Measurements from ENCODE around the gene MRPL36. TPM values are rescaled to one million over a fixed set of nuclear protein-coding genes. Genes with fewer than 3 reads are reported as not detected.
A peak's percentile ranks its signal among the peaks of the same experiment; 100 is the strongest.
"Not testable (repeated sequence)": the region's sequence is repeated elsewhere in the genome, so short reads cannot be mapped to it uniquely, and the experiment has no call there.

MRPL36 gene
- total RNA-seq, 2 donors from 2014 or later, result 48.1 to 52.2 TPM

- H3K27ac Mint-ChIP-seq, result peak overlapping the region; percentile 31
- H3K27me3 Mint-ChIP-seq (ENCODE audit: low read depth), result no peaks in the 10 kb centered on the region
Measured at GRCh38 chr5:1794901-1795290, 4.7 kb downstream of the MRPL36 start.

DNA sequence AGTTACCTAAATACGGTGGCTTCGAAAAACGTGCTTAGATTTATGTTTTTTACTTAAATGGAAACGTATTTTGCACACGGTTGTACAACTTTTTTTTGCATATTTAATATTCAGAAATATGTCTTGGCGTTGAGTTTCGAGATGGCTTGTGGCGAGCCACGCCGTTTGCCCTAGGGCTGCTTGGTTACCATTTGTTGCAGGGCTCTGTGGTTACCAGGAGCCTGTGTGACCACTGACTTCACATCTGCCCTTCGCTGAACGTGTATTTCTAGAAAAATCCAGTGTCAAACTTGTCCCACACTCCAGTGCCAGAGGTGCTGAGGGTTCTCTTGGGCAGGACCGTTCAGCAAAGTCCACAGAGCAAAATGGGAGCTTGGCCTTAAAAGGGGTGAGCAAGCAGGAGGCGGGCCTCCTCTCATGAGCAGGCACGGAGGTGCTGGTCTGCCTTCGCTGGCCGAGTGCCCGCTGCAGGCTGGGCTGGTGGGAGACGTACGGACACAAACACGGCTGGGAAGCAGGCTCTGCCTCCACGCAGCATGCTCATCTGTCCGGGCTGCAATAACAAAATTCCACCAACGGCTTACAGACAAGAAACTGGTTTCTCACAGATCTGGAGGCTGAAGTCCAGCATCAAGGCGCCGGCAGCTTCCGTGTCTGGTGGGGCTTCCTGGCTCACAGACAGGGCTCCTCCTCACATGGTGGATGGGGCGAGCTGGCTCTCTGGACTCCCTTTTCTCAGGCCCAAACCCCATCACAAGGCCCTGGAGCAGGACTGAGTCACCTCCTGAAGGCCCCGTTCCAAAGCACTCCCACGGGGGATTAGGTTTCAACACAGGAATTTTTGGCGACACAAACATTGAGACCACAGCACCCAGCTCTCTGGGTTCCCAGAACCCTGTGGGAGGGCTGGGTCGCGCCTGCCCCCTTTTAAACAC, 5.4 kb downstream of the MRPL36 start:
- H3K27me3 Mint-ChIP-seq (ENCODE audit: low read depth), result no peaks in the 10 kb centered on the region
- peaks cover 88% of the 10 kb centered on the region for H3K4me1 Mint-ChIP-seq (ENCODE audit: low read depth)
- H3K4me3 Mint-ChIP-seq, result peak overlapping the region; percentile 85 to 94
- no peaks in the 10 kb centered on the region for H3K9me3 Mint-ChIP-seq
- peak overlapping the region; percentile 97 for H3K27ac Mint-ChIP-seq
- DNase-seq (no peak), ATAC-seq (replicated peaks in 1 of 2) (no peak)
- H3K36me3 Mint-ChIP-seq (ENCODE audit: insufficient read depth in 2 of 2), result peaks cover 0 to 3% of the 10 kb centered on the region in 2 donors

More at GRCh38 chr5:1794901-1795290, 4.7 kb downstream of the MRPL36 start:
- H3K4me1 Mint-ChIP-seq (ENCODE audit: low read depth), result peaks cover 81% of the 10 kb centered on the region
- H3K4me3 Mint-ChIP-seq, result peak overlapping the region; percentile 42 to 52
- peaks cover 1 to 4% of the 10 kb centered on the region in 2 donors for H3K36me3 Mint-ChIP-seq (ENCODE audit: insufficient read depth in 2 of 2)
- H3K9me3 Mint-ChIP-seq, result no peaks in the 10 kb centered on the region
- ATAC-seq (replicated peaks in 1 of 2) (no peak), DNase-seq (no peak)

- Mint-ChIP-seq H3K4me3 (peak overlapping the region; percentile 85 to 94), H3K27ac (peak overlapping the region; percentile 97), H3K4me1 (ENCODE audit: low read depth) (peaks cover 90% of the 10 kb centered on the region), H3K27me3 (ENCODE audit: low read depth) (no peaks in the 10 kb centered on the region), H3K9me3 (no peaks in the 10 kb centered on the region), H3K36me3 (ENCODE audit: insufficient read depth in 2 of 2) (no peaks in the 10 kb centered on the region)
- DNase-seq (peak; percentile 60 to 63), ATAC-seq (replicated peaks in 1 of 2) (peak; percentile 24 to 54)
Measured at GRCh38 chr5:1793301-1793740, 6.3 kb downstream of the MRPL36 start.

DNA sequence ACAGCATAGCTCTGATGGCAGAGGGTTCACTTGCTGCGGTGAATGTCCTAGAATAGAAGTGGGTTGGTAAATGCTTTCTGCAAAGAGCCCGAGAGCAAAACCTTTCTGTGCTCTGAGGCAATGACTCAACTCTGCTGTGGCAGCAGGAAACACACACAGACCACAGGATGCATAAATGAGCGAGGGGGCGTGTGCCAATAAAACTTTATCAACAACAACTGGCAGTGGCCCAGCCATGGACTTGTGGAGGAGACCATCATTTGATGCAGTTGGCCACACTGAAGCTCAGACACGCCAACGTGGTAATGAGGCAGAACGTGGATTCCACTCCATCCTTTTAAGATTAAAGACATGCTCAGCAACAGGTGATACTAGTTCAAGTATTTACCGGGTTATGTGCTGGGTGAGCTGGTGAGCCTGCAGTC, 6.8 kb downstream of the MRPL36 start:
- Mint-ChIP-seq H3K9me3 (no peaks in the 10 kb centered on the region), H3K4me3 (peak overlapping the region; percentile 85 to 94), H3K36me3 (ENCODE audit: insufficient read depth in 2 of 2) (no peaks in the 10 kb centered on the region), H3K4me1 (ENCODE audit: low read depth) (peaks cover 89% of the 10 kb centered on the region), H3K27me3 (ENCODE audit: low read depth) (no peaks in the 10 kb centered on the region), H3K27ac (peak overlapping the region; percentile 97)
- peak; percentile 83 to 86 for DNase-seq
- peak; percentile 88 to 92 for ATAC-seq (replicated peaks in 1 of 2)

DNA sequence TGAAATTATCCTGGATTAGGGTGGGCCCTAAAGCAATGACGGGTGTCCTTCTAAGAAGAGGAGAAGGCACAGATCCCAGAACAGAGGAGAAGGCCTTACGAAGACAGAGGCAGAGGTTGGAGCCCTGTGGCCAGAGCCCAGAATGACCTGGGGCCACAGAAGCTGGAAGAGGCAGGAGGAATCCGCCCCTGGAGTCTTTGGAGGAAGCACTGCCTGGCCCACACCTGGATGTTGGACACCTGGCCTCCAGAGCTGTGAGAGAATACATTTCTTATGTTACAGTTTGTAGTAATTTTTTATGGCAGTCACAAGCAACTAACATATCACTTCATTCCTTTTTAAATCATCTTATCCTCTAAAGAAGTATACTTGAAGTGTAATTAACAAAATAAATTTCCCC, 8.5 kb downstream of the MRPL36 start:
- DNase-seq (no peak), ATAC-seq (replicated peaks in 1 of 2) (no peak)
- Mint-ChIP-seq H3K27me3 (ENCODE audit: low read depth) (no peaks in the 10 kb centered on the region), H3K4me1 (ENCODE audit: low read depth) (peaks cover 73% of the 10 kb centered on the region), H3K27ac (peak overlapping the region; percentile 23), H3K36me3 (ENCODE audit: insufficient read depth in 2 of 2) (no peaks in the 10 kb centered on the region), H3K9me3 (no peaks in the 10 kb centered on the region), H3K4me3 (no peak overlapping the region)

- DNase-seq (no peak), ATAC-seq (replicated peaks in 1 of 2) (no peak)
- no peaks in the 10 kb centered on the region for H3K27me3 Mint-ChIP-seq (ENCODE audit: low read depth)
- H3K4me3 Mint-ChIP-seq, result peak overlapping the region; percentile 49 to 76
- no peaks in the 10 kb centered on the region for H3K9me3 Mint-ChIP-seq
- H3K4me1 Mint-ChIP-seq (ENCODE audit: low read depth), result peaks cover 62% of the 10 kb centered on the region
- peak overlapping the region; percentile 68 for H3K27ac Mint-ChIP-seq
- no peaks in the 10 kb centered on the region for H3K36me3 Mint-ChIP-seq (ENCODE audit: insufficient read depth in 2 of 2)
Measured at GRCh38 chr5:1789834-1790471, 9.7 kb downstream of the MRPL36 start.

DNA sequence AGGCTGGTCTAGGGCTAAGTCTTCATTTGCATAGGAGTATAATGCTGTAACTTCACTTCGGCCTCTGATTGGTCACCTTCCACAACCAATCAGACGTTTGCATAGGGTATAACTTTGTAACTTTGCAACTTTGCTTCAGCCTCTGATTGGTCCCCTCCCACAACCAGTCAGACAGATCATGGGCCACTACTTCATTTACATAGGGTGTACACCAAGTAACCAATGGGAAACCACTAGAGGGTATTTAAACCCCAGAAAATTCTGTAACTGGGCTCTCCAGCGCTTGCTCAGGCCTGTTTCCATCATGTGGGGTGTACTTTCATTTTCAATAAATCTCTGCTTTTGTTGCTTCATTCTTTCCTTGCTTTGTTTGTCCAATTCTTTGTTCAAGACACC, 10.2 kb downstream of the MRPL36 start:
- Mint-ChIP-seq H3K4me1 (ENCODE audit: low read depth) (peaks cover 62% of the 10 kb centered on the region), H3K27ac (peak overlapping the region; percentile 68), H3K4me3 (peak overlapping the region; percentile 50 to 76)
- not testable (repeated sequence) for H3K9me3 Mint-ChIP-seq; H3K36me3 Mint-ChIP-seq (ENCODE audit: insufficient read depth in 2 of 2); H3K27me3 Mint-ChIP-seq (ENCODE audit: low read depth)
- peak; percentile 45 to 48 for DNase-seq
- ATAC-seq (replicated peaks in 1 of 2), result peak; percentile 33 to 35

DNA sequence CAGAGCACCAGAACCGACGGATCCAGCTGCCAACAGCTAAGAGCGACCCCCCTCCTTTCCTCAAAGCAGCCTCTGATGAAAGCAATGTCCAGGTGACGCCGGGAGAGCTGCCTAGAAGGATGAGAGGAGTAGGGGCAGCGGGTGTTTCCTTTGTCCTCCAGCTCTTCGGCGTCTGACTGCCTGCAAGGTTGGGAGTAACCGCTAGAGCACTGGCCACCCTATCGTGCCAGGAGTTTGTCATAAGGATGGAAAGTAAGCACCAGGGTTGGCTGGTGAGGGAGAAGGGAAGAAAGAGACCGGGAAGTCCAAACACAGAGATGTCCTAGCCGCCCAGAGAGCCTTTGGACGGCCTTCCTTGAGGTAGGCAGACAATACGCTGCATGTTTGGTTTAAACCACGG, 10.8 kb downstream of the MRPL36 start:
- Mint-ChIP-seq H3K27me3 (ENCODE audit: low read depth) (peaks cover 9% of the 10 kb centered on the region), H3K4me3 (peak overlapping the region; percentile 50 to 76), H3K27ac (peak overlapping the region; percentile 68), H3K9me3 (no peaks in the 10 kb centered on the region), H3K36me3 (ENCODE audit: insufficient read depth in 2 of 2) (no peaks in the 10 kb centered on the region), H3K4me1 (ENCODE audit: low read depth) (peaks cover 59% of the 10 kb centered on the region)
- ATAC-seq (replicated peaks in 1 of 2) (no peak), DNase-seq (no peak)

GRCh38 chr5:1788200-1788599, 11.4 kb downstream of the MRPL36 start:
- no peak overlapping the region for H3K27ac Mint-ChIP-seq
- ATAC-seq (replicated peaks in 1 of 2), result no peak
- H3K4me1 Mint-ChIP-seq (ENCODE audit: low read depth), result peaks cover 56% of the 10 kb centered on the region
- no peak for DNase-seq
- H3K9me3 Mint-ChIP-seq, result no peaks in the 10 kb centered on the region
- H3K4me3 Mint-ChIP-seq, result no peak overlapping the region
- no peaks in the 10 kb centered on the region for H3K36me3 Mint-ChIP-seq (ENCODE audit: insufficient read depth in 2 of 2)
- H3K27me3 Mint-ChIP-seq (ENCODE audit: low read depth), result peaks cover 9% of the 10 kb centered on the region

GRCh38 chr5:1787472-1788047, 12.1 kb downstream of the MRPL36 start:
- peaks cover 10% of the 10 kb centered on the region for H3K27me3 Mint-ChIP-seq (ENCODE audit: low read depth)
- no peak overlapping the region for H3K4me3 Mint-ChIP-seq
- peaks cover 56% of the 10 kb centered on the region for H3K4me1 Mint-ChIP-seq (ENCODE audit: low read depth)
- no peak overlapping the region for H3K27ac Mint-ChIP-seq
- ATAC-seq (replicated peaks in 1 of 2), result no peak
- no peak for DNase-seq
- no peaks in the 10 kb centered on the region for H3K36me3 Mint-ChIP-seq (ENCODE audit: insufficient read depth in 2 of 2)
- no peaks in the 10 kb centered on the region for H3K9me3 Mint-ChIP-seq

DNA sequence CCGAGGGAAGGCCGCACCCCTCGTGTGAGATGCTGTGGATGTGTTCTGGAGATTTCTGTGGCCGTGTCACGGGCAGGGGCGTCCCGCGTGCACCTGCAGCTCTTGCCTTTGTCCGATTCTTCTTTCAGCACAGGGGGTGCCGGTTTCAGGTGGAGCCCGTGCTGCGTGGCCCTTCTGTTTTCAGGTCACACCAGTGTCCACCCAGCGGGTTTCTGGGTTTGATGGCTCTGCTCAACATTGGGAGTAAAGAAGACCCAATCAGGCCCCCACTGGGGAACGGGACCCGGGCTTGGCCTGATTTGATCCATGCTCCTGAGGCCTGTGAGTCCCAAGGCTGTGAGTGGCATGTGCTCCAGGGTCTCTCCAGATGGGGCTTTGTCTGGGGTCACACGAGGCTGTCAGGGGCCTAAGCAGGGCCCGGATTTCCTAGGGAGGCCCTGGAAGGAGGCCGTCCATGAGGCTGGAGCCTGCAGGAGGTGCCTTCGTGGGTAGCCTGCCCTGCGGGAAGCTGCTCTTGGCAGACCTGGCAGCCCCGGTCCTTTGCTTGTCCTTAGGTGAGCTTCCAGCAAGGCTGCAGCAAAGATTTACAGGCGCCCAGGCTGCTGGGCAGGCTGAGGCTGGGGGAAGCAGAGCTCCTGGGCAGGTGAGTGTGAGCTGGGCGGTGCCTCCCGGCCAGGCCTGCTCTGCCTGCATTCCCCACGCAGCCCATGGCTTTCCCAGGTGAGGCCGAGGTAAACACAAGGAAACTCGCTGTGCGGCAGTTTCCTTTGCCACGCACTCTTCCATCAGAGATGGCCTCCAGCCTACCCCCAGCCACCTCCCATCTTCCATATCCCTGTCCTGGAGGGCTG, 12.8 kb downstream of the MRPL36 start:
- Mint-ChIP-seq H3K27me3 (ENCODE audit: low read depth) (peaks cover 14% of the 10 kb centered on the region), H3K9me3 (no peaks in the 10 kb centered on the region), H3K4me1 (ENCODE audit: low read depth) (peaks cover 49% of the 10 kb centered on the region), H3K4me3 (no peak overlapping the region), H3K27ac (no peak overlapping the region), H3K36me3 (ENCODE audit: insufficient read depth in 2 of 2) (no peaks in the 10 kb centered on the region)
- DNase-seq, result no peak
- ATAC-seq (replicated peaks in 1 of 2), result no peak

DNA sequence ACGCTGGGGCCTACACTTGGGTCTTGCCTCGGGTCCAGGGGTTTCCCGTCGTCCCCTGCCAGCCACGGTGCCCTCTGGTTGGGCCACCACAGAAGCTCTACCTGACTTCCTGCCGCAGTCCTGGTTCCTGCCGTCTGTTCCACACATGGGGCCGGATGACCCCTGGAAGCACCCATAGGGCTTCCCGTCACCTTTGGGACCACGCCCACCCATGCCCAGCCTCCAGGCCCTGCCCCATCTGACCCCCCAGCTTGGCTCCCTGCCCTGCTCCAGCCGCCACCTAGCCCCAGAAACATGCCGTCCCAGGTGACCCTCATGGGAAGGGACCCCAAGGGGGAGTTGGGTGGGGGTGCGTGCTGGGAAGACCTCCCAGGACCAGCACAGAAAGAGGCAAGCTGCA, 13.7 kb downstream of the MRPL36 start:
- H3K4me1 Mint-ChIP-seq (ENCODE audit: low read depth), result peaks cover 44% of the 10 kb centered on the region
- ATAC-seq (replicated peaks in 1 of 2), result no peak

More for the DNA sequence above, 13.7 kb downstream of the MRPL36 start:
- Mint-ChIP-seq H3K36me3 (ENCODE audit: insufficient read depth in 2 of 2) (no peaks in the 10 kb centered on the region), H3K9me3 (no peaks in the 10 kb centered on the region), H3K27me3 (ENCODE audit: low read depth) (peaks cover 14% of the 10 kb centered on the region), H3K4me3 (no peak overlapping the region), H3K27ac (no peak overlapping the region)
- no peak for DNase-seq
